Mammary epithelial cell (primary cell): ENCODE data around the gene ANTXR1.

Source experiments
- CTCF ChIP-seq, 2 donors: IDR thresholded peaks in 1 of 2; conservative IDR thresholded peaks in 1 of 2; 2 replicates each; pipeline ENCODE4 v1.5.1; 2011 to 2012; ENCODE audit warnings: inconsistent platforms in 2 of 2, low read length in 2 of 2, mild to moderate bottlenecking in 2 of 2, control low read depth in 1 of 2, low read depth in 1 of 2; ENCODE audit not compliant: insufficient read depth in 1 of 2; ENCODE audit errors: extremely low read depth in 1 of 2
- EZH2 ChIP-seq: IDR thresholded peaks from 2 replicates; pipeline ENCODE4 v1.6.1; 2012; ENCODE audit warnings: low read length, inconsistent platforms, borderline replicate concordance

GRCh38 chr2:68971591-68972231 lies 41.3 kb upstream of the ANTXR1 start:
- no peak for TF ChIP-seq CTCF (conservative IDR thresholded peaks at IDR 0.05 in 1 of 2, IDR thresholded peaks at IDR 0.05 in 1 of 2; ENCODE audit: extremely low read depth in 1 of 2, insufficient read depth in 1 of 2, low read depth in 1 of 2, low read length in 2 of 2)
- no peak for TF ChIP-seq EZH2
